Measurements from ENCODE around the gene ATP5IF1.

Gene ATP5IF1

DNA sequence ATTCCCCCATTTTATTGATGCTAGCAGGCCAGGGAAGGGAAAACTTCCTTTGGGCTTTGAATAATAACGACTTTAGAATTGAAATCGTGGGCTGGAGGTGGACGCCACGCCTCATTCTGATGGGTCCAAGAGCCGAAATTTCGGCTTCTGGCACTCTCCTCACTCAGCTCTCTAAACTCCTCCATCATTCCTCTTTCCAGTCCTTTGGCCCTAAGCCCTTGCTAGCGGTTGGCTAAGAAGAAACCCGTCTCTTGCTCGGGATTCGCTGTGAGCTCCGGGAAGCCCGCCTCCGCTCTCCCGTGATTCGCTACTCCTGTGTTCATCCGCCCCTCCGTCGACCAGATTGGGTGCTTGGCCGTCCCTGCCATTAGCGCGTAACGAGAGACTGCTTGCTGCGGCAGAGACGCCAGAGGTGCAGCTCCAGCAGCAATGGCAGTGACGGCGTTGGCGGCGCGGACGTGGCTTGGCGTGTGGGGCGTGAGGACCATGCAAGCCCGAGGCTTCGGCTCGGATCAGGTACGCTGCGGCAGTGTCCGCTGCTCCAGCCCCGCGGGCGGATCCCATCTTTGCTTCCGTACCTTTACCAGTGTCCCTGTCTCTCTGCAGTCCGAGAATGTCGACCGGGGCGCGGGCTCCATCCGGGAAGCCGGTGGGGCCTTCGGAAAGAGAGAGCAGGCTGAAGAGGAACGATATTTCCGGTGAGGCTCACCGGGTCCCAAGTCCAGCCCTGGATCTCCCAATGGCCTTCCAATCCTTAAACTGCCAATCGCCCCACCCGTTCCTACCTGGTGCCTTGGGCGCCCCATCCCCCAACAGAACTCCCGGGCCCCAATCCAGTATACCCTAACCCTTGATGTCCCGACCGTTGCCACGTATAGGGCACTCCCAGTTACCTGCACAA, at the start of gene ATP5IF1:
ATP5IF1 (plus strand) TSS at position 370 of the 901 bp plus-strand sequence; CDS start at position 430, 60 bp downstream.
- TF ChIP-seq, protein P1, sequence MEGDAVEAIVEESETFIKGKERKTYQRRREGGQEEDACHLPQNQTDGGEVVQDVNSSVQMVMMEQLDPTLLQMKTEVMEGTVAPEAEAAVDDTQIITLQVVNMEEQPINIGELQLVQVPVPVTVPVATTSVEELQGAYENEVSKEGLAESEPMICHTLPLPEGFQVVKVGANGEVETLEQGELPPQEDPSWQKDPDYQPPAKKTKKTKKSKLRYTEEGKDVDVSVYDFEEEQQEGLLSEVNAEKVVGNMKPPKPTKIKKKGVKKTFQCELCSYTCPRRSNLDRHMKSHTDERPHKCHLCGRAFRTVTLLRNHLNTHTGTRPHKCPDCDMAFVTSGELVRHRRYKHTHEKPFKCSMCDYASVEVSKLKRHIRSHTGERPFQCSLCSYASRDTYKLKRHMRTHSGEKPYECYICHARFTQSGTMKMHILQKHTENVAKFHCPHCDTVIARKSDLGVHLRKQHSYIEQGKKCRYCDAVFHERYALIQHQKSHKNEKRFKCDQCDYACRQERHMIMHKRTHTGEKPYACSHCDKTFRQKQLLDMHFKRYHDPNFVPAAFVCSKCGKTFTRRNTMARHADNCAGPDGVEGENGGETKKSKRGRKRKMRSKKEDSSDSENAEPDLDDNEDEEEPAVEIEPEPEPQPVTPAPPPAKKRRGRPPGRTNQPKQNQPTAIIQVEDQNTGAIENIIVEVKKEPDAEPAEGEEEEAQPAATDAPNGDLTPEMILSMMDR (IDR thresholded peaks at IDR 0.05; ENCODE audit: control insufficient read depth, insufficient read depth, low read depth, low read length, missing control alignments) = no peak
- H3K4me3 ChIP-seq (ENCODE audit: control insufficient read depth, low read depth, low read length) = peak within 1 kb of the TSS; percentile 90
- DNase-seq (ENCODE audit: low read depth) = peak; percentile 91

DNA sequence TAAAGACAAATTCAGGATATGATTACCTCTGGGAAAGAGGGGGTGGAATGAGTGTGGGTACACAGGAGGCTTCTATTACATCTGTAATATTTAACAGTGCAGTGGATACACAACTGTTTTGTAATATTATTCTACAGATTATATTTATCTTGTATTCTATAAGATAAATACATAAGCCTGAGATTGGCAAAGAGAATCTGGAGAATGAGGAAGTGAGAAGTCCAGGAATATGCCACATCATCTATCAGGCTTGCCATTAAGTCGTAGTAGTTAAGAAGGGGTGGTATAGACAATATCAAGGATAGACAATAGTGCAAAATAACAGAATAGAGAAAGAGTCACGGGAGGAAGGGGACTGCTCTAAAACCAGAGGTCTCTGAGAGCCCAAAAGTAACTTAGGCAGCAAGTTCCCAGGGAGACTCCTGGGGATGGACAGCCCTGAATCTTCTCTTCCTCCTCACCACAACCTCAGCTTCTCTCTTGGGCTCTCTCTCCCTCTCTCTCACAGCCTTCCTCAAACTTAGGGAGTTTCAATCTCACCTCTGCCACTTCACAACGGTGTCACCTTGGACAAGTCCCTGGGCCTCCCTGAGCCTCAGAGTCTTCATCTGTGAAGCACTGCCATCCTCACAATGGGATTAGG, 45.5 kb upstream of the ATP5IF1 start:
- TF ChIP-seq, protein P1 (IDR thresholded peaks at IDR 0.05; ENCODE audit: control insufficient read depth, insufficient read depth, low read depth, low read length, missing control alignments) = no peak
- no peak for DNase-seq (ENCODE audit: low read depth)
- no peak overlapping the region for H3K4me3 ChIP-seq (ENCODE audit: control insufficient read depth, low read depth, low read length)

- DNase-seq (ENCODE audit: low read depth) = no peak
- TF ChIP-seq, protein P1 (IDR thresholded peaks at IDR 0.05; ENCODE audit: control insufficient read depth, insufficient read depth, low read depth, low read length, missing control alignments) = no peak
- H3K4me3 ChIP-seq (ENCODE audit: control insufficient read depth, low read depth, low read length) = no peak overlapping the region
Measured at GRCh38 chr1:28190996-28191645, 44.8 kb upstream of the ATP5IF1 start.

DNA sequence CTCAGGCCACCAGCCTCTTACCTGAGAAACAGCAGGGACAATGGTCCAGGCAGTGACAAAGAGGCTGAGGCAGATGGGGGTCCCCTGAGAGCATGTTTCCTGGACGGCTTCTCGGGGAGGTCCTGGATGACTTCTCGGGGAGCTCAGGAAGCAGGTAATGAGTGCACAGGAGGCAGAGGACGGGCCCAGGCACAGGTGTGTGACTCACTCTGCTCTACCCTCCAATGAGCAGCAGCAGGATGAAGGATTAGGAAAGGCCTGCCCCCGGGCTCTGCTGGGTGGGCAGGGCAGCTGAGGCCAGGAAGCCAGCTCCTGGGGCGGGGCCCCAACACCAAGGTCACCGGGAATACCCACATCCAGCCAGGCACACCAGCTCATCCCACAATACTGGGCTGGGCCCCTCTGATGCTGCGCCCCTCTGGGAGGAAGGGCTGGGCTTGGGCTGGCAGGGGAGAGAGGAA, 42.2 kb upstream of the ATP5IF1 start:
- no peak overlapping the region for H3K4me3 ChIP-seq (ENCODE audit: control insufficient read depth, low read depth, low read length)
- DNase-seq (ENCODE audit: low read depth) = no peak
- TF ChIP-seq, protein P1 (IDR thresholded peaks at IDR 0.05; ENCODE audit: control insufficient read depth, insufficient read depth, low read depth, low read length, missing control alignments) = no peak

DNA sequence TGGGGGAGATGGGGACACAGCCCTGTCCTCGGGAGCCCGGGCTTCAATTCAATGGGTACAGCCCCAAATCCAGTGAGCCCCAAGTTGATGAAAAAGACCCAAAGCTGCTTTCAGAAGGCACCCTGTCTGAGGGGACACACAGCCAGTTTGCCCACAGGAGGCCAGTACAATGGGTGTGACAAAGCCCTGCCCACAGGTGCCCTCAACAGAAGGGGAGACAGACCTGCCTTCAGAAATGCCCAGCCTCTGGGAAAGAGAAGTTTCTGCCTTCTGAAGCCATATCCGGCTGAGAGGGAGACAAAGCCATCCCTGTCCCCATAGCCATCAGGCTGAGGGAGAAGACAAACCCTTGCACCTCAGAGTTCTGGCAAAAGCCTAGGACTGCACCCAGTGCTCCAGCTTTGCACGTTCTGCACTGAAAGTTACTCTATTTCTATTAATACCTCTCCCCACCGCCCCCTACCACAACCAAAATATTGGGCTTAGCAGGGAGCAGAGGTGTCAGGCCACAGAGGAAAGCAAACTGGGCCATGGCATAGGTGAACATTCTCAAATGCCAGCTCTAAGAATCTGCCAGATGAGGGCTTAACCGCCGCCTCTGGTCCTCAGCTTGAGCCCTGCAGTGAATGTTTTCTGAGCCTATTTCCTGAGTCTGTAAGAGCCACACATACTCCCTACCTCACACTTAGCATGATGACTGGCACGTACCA, 41.4 kb upstream of the ATP5IF1 start:
- H3K4me3 ChIP-seq (ENCODE audit: control insufficient read depth, low read depth, low read length) = no peak overlapping the region
- TF ChIP-seq, protein P1 (IDR thresholded peaks at IDR 0.05; ENCODE audit: control insufficient read depth, insufficient read depth, low read depth, low read length, missing control alignments) = no peak
- no peak for DNase-seq (ENCODE audit: low read depth)

- no peak for DNase-seq (ENCODE audit: low read depth)
- no peak overlapping the region for H3K4me3 ChIP-seq (ENCODE audit: control insufficient read depth, low read depth, low read length)
- TF ChIP-seq, protein P1 (IDR thresholded peaks at IDR 0.05; ENCODE audit: control insufficient read depth, insufficient read depth, low read depth, low read length, missing control alignments) = no peak
Measured at GRCh38 chr1:28195780-28196179, 40.1 kb upstream of the ATP5IF1 start.
